NCI-H128 (cell line): Measurements from ENCODE around the gene NPPC.
"Not testable (repeated sequence)": the region's sequence is repeated elsewhere in the genome, so short reads cannot be mapped to it uniquely, and the experiment has no call there.

Source experiments
- DNase-seq: peaks from one replicate; lab custom pipeline; 2025; ENCODE audit not compliant: unreplicated experiment; lab: John Stamatoyannopoulos, UW

NPPC gene

DNA sequence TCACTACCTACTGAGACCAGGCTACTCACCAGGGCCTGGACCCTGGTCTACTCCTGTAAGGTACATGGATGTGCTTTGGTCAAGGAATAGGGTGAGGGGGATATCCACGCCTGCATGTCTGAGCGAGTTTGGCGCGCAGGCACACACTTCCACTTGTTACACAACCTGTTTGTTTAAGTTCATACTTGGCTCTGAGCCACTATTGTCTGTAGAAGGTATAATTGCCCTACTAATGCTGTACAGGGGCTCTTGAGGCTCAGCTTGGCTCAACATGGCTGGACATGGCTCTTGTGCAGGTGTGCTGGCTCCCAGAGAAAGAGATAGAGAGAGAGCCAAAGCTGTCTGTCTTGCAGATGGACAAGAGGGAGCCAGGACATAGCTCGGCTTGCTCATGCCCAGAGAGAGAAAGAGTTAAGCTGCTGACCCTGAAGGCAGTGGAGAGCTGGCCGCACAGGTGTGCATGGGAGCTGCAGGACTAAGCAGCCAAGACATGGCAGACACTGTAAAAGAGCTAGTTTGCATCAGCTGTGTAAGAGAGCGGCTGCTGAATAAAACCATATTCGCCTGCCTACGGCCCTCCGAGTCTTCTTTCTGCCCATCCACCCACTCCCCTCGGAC lies 35.2 kb downstream of the NPPC start:
- DNase-seq: no peak

DNA sequence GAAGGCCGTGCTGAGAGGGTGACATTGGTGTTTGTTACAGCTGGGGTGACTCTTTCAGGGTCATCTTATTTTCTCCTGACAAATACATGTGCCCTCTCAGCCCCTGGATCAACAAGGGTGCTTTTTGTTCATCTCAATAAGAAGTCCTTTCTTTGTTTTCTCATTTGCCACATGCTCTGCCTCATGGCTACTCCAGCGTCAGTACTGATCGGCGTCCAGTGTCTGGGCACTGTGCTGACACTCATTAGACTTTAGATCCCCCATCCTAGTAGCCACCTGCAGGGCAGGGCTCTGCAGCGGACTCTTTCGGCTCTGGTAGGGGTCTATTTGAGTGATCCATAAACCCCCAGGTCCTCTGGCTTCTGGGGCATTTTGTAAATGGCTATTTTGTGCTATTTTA lies 38.4 kb downstream of the NPPC start:
- DNase-seq: no peak

DNA sequence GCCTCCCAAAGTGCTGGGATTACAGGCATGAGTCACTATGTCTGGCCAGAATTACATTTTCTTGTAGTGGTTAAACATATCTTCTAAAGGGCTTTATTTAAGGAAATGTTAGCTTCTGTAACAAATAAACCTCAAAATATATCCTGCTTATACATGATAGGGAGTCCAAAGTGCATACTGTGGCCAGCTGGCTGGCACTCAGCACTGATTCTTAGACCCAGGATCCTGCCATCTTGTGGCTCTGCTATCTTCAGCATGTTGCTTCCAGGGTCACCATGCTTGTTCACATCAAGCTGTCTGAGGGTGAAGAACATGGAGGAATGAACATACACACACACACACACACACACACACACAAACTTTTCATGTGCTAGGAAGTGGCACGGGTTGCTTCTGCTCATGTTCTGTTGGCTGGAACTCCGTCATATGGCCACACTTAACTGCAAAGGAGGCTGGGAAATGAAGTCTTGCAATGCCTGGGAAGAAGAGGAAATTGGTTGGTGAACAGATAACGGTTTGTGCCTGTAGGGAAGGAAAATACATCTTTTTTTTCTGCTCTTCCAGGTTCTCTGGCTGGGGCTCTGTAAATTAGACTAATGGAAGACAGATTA lies 40.0 kb downstream of the NPPC start:
- DNase-seq: no peak

DNA sequence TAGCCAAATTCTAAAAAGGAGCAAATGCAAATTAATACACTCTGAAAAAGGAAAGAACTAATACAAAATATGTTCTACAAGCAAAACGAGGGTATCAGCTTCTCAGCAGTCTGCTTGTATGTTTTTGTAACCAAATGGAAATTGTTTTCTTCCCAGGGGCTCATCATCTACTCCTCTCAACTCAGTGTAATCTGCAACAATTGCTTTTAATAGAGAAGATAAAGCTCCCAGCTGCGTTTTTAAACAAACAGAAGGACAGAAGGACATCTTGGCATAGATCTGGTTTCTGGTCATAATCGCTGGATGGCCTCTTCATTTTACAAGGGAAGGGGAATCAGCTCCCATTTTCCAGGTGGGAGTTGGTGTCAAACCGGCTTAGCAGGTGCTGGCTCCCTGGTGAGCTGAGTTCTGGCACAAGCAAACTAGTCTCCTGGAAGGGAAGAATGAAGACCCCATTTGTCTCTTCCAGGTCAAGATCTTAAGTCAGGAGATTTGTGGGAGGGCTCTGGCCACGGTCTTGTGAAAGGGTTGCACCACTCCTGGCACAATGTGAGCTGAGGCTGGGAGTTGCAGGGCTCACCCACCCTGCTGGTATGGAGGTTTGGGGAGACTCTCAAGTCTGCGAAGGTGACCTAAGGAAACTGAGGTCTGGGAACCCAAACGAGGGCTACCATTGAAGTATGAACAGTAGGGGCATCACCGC lies 41.6 kb downstream of the NPPC start:
- DNase-seq: no peak

DNA sequence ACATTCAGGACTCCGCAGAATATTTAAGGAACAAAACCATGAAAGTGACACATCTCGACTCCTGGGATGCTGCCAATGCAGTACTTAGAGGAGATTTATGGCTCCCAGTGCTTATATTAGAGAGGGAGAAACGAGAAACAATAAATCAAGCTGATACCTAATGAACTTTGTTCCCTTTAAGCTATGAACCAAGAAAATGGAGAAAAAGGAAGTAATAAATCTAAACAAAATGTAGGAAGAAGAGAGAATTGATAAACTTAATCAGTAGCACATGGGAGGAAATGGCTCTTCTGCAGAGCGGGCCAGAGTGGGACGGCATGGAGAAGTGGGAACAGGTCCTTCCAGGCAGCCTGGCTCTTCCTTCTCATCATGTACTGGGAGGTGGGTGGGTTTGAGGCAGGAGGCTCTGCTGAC lies 42.7 kb downstream of the NPPC start:
- DNase-seq: no peak

DNA sequence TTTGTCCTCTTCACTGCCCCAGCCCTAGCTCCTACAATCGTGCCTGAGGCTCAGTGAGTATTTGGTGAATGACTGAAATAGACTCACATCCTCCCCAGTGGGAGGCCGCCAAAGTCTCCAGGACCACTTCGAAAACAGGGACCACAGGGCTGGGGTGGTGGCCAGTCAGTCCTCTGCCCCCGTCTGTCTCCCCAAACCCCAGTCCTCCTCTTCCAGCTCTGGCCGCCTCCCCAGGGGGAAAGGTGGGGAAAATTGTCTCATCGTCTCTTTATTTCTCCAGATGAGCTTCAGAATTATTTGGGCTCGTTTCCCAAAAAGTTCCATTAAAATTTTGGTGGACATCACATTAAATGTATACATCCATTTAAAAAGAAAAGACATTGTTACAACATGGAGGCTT lies 43.5 kb downstream of the NPPC start:
- DNase-seq: no peak

DNA sequence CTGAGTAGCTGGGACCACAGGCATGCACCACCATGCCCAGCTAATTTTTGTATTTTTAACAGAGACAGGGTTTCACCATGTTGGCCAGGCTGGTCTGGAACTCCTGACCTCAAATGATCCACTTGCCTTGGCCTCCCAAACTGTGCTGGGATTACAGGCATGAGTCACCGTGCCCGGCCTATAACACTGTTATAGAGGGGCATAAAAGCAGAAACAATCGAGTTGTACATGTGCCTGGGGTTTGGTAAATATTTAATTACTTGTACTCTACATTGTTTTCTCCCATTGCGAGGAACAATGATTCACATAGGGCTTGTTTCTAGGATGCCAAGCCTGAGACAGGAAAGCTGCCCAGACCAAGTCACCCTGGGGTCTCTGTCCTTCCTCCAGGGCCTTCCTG lies 45.8 kb downstream of the NPPC start:
- DNase-seq: not testable (repeated sequence)

DNA sequence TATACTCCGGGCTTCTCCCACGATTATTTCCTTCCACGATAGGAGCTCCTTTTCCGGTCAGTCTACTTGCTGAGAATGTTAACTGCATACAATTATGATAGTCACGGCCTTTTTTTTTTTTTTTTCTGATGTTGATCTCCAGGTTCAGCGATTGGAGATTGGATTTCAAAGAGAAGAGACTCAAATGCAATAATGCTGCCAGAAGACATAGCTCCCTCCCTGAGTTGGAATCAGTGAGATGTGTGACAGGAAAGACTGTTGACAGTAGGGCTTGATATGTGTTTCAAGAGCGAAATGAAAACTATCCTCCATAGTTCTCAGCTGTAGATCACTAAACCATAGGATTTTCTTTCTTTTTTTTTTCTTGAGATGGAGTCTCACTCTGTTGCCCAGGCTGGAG lies 47.0 kb downstream of the NPPC start:
- no peak for DNase-seq

DNA sequence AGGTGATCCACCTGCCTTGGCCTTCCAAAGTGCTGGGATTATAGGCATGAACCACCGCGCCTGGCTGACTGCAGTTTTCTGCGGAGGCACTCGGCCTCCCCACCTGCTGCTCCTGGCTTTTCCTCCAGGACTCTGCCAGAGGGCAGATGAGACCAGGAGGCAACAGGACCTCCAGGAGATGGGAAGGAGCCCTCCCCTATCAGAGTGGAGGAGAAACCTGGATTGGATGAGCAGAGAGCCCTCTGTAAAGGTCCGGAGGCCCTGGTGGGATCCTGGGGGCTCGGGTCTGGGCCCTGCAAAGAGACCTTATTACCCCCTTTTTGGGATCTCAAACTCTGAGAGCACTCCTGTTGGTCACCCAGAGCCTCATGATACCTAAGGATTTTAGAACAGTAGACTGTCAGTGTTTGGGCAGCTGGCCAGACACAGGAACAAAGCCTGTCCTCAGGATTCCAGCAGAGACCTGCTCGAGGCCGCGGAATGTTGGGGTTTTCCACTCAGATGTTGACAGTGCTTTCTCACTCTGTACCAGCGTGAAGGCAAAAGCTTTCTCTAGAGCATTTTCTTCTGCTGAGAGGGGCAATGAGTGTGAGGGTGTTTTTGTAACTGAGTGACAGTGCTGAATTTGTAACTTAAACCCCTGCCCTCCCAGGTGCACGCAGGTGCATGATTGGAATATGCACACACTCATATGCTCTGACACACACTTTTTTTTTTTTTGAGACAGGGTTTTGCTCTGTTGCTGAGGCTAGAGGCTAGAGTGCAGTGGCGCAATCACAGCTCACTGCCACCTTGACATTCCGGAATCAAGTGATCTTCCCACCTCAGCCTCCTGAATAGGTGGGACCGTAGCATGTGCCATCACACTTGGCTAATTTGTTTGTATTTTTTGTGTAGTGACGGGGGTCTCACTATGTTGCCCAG lies 48.4 kb downstream of the NPPC start:
- no peak for DNase-seq

DNA sequence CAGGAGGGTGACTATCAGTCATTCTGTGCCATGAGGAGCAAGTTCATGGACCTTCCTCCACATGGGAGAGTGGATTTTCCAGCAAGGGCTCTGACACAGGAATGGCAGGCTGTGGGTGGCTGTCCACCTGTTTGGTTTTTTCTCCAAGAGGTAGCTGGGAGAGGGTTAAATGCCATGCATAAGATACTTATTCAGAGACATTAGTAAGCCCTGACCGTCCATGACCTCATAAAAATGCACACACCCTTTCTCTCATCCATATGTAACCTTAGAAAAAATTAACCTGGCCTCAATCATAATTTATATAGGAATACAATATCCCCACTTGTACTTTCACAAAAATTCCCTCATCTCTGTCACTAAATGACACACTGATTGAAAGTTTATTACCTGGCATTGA lies 51.3 kb downstream of the NPPC start:
- DNase-seq: no peak
